Kidney tubule cell (primary cell): Measurements from ENCODE around the gene GNG12.

ENCODE experiments used
- DNase-seq: peaks from one replicate; pipeline ENCODE4 v3.0.0-alpha.2; 2018; ENCODE audit warnings: low spot score

Gene GNG12

DNA sequence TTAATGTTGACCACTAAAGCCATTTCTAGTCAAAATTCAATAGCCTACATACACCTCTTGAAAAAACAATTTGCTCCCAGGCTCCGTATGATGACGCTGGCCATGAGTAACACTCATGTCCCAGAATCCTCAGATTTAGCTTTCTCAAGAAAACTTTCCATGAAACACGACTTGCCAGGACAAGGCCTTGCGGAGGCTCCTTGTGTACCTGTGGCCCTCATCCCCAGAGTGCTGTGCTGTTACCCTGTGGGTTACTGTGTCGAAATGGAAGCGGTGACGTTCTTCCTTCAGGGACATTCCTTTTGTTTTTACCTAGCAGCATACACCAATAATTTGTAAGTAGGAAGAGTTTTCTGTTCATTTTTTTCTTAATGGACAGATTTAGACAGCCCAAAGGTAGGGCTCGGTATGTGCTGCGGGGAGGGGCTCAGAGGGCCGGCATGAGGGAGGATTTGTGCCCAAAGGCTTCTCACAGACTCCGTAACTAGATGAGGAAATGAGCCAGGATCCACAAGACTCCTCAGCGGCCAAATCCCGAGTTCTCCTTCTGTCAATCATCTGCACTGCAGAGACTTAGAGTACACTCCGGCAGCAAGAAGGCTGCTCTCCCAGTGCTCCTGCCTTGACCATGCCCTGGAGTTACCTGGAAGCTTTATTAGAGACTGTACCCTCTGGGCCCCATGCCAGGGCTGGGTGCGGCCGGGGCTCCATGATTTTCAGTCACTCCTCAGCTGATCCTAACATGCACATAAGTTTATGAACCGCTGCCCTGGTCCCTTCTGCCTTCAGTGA, 17.8 kb downstream of the GNG12 start:
- peak; percentile 61 for DNase-seq

DNA sequence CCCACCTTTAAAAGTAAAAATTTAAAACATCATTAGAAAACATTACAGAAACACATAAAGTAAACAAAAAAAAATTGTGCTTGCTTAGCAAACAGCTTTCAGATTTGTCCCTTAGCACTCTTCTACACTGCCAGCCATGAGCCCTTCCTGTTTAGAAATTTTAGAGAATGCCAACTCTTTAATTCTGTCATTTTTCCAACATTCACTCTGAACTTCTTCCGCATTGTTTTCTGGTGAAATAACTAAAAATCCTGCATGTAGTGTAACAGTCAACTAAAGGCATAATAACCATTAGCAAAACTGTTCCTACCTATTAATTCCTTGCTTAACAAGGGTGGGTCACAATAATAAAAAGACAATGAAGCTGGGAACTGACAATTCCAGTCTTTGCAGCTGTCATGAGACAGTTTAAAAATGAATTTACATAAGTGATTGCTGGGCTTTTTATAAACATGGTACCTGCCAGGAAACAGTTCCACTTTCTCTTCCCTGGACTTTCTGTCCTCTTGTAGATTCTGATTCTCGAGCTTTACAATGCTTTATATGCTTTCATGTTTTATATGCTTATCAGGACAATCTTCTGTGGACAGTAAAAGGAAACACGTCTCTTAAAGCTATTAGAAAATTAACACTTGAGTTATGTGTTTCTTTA, 19.0 kb downstream of the GNG12 start:
- DNase-seq, result peak; percentile 48

DNA sequence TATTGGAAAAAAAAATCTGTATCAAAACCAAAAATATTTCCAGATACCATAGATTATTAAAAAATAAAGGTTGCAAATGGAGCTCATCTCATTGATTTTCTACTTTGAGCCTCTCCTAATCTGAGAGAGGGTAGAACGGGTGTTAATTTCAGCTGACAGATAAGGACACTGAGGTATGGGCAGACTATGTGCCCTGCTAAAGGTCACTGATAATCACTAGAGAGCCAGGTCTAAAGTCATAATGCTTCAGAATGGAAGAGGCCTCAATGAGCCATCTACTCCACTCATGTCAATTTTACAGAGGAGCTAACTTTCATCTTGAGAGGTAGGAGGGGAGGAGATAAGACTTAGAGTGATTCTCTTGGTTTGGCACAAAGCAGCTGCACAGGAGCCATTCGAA, 21.0 kb downstream of the GNG12 start:
- DNase-seq, result no peak

DNA sequence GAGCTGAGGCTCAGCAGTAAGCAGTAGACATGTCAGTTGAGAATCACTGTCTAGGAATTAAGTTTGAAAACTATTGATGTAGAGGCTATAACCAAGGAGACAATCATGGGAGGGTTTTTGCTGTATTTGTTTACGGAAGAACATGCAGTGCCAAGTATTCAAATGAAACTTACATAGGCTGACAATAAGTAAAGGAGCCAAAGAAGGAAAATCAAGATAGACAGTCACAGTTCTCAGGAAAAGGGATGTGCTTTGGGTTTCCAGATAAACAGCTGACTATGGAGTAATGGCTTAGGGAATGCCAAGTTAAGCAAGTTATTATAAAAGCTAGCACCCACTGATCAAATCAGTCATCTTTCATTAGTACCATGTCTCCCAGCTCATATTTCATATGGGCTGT, 21.5 kb downstream of the GNG12 start:
- DNase-seq, result no peak

DNA sequence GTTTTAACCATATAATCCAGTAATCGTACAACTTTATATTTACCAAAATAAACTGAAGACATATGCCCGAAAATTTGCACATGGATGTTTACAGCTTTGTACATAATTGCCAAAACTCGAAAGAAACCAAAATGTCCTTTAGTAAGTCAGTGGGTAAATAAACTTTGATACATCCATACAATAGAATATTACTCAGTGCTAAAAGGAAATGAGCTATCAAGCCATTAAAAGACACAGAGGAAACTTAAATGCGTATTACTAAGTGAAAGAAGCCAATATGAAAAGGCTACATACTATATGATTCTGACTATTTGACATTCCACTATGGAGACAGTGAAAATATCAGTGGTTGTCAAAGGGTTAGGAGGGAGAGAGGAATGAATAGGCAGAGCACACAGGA, 23.4 kb downstream of the GNG12 start:
- no peak for DNase-seq

DNA sequence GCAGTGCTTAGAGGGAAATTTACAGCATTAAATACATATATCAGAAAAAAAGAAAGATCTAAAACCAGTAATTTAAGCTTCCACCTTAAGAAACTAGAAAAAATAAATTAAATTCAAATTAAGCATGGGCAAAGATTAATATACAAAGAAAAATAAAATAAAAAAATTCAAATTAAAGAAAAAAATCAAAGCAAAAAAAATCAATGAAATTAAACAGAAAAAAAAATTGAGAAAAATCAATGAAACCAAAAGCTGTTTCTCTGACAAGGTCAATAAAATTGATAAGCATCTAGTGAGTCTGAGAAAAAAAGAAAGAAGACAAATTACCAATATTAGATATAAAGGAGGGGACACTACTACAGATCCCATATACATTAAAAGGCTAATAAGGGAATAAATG, 26.0 kb downstream of the GNG12 start:
- DNase-seq, result no peak

DNA sequence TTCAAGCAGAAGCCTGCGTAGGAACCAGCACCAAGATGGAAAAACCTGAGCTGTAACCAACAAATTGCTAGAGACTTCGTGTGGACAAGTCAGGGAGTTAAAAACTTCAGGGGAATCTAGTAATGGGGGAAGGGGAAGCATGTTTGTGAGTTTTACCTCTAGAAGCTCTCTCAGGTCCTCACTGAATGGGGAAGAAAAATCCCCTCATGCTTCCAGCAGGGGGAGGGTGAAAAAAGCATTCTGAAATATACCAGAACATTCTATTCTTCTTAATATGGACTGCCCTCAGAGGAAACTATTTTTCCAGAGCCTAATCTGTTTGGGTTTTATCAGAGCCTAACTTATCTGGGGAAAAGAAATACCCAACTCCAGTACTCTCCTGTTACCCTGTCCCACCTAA, 28.6 kb downstream of the GNG12 start:
- DNase-seq, result no peak

DNA sequence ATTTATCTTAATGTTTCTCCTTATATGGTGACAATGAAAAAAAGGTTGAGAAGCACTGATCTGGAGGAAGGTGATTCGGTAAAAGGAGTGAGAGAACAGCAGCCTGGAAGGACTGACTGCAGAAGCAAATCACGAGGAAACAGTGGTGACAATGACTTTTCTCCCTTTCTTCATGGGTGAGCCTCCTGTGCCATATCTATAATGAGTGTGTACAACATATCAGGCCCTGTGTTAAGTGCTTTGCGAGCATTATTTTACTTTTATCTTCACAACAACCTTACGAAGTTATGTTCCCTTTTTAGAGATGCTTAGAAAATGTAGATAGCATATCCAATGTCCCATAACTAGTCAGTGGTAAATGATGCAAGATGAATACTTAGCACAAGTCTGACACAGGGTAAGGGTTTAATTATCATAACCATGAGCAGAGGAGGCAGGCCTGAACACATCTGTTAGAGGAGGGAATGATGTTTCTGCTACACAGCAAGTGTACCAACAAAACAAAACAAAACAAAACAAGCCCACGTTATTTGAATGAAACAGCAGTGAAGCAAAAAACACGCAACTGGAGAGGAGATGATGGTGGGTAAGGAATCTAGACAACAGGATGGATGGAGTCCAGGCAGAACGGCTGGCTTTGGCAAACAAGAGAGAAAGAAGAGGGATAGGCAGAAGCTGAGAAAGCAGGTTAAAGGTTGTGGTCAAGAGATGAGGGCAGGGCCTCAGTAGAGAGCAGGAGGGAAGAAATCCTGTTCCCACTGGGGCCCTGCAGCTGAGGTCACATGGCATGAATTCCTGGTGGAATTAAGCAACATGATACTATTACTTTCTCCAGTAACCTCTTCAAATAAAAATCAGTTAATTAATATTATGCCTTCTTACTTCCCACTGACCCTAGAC, 29.6 kb downstream of the GNG12 start:
- DNase-seq, result peak; percentile 38

DNA sequence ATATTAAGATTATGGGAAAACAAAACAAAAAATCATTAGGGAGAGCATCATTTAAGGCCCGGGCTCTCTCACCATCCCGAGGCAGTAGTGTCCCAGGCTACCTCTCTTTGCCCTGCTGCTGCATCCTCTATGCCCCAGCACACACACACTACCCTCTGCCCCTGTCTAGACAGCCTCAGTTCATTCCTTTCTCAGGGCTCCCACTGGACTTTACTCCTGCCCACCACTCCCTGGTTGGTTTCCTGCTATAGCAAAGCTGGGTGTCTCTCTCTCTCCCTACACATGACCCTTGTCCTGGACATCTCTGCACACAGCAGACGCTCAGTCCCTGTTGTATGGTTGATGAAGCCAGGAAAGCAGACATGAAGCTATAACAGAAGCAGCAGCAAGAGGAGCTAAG, 30.7 kb downstream of the GNG12 start:
- peak; percentile 42 for DNase-seq

DNA sequence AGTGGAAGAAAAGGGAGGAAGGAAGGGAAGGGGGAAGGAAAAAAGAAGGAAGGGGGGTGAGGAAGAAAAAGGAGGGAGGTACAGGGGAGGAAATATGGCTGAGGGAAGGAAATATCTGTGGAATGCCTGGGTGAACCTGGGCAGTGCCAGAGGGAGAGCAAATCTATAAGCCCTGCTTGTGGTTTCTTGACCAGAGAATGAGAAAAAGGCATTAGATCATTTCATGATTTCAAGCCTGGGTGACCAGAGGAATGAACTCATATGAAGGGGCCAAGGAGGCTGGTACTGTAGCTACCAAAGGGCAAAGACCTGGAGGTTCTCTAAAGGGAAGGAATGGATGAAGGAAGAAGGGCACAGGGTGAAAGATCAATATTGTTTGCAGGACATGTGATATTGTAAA, 31.4 kb downstream of the GNG12 start:
- peak; percentile 96 for DNase-seq

DNA sequence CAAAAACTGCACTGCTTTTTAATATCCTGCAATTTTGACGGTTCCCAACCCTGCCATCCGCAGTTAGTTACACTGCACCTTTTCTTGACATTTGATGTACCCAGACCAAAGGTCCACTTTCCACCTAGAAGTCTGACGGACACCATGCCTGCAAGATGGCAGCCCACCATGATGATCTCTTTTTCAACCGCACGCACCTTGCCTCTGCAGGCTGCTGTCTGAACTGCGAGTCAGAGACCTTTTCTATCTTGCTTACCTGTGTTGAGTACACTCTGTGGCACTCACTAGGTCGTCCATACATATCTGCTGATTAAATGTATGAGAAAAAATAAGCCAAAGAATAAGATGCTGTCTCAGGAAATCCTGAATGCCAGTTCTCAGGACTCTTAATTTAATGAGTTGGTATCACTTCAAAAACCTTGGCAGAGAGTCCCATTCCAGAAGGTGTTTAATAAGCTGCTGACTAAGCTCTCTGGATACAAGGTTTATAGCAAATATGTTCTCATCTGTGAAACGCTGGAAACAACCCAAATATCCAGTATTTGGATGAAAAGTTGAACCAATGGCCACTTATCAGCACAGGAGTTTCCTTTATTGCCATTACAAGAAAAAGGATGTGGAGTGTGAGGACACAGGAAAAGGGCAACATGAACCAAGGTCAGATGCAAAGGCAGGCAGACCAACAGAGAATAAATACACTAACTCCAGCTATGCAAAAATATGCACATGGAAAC, 37.9 kb downstream of the GNG12 start:
- DNase-seq, result no peak

DNA sequence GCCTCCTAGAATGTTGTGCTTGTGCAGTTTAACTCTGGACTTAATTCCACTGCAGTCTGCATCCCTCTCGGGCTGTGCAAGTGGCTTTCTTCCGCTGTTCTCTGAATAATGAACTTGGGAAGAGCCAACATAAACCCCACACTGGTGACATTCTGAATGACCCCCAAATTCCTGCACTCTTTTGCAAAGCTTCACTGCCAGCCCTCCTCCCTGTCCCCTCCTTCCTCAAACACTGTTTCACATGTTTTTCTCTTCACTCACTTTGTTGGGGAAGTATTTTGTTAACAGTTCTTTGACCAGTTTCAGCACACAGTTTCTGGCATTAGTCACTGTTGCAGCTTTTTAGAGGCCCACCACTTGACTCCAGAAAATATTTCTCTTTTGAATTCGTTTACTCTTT, 39.7 kb downstream of the GNG12 start:
- peak; percentile 67 for DNase-seq

DNA sequence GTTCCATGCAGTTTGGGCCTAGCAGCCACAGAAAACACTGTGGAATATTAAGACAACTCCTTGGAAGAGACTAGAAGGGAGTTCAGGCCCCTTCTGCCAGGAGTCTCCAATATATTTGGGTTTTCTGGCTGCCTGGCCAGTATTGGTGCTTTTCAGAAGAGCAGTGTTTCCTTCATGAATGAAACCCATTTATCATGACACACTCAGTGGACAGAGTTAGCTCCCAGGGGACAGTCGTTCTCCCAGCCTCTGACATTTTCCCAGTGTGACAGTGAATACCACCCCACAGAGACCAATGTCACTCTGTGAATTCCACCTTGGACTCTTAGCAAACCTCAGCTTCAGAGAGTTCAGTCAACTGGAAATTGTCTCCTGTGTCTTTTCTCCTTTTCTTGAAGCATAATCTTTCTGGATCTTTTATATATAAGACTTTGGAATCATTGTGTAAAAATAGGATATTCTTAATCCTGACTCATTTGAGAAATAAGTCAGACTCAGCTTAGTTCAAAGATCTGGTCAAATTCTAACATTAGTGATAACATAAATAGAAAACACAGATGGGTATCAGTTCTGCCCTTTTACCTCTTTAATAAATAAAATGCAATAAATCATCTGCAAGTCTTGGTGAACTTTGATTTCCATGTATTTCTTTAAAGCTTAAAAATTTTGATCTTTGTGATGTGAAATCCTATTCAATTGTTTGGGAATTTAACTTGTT, 40.4 kb downstream of the GNG12 start:
- peak; percentile 46 for DNase-seq

DNA sequence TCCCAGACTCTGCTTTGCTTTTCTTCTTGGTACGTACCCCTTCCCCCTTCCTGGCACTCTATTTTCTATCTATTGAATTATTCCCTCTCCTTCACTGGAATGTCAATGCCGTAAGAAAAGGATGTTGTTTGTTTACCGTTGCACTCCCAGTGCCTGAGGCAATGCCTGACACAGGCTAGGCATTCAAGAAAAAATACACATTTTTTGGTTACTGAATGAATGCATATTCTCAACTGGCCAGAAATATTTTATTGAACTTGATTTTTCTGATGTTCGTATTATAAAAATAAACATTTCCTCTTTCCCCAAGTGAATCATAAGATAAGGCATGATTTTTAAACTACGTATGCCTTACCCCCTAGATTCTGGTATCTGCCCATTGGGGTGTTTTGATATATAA, 41.2 kb downstream of the GNG12 start:
- no peak for DNase-seq

DNA sequence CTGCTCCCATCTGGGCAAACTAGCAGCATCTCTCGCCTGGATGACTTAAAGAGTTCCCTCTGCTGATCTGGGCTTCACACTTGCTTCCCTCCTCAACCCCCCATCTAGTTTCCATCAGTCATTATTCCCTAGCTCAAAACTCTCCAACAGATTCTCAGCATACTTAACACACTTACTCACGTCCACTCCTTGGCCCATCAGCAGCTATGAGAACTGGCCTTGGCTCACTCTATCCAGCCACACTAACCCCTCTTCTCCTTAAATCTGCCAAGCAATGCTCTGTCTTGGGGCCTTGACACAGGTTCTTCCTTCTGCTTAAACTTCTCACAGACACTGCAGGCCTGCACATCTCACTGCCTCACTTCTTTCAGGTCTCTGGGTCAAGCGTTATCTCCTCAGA, 41.6 kb downstream of the GNG12 start:
- DNase-seq, result peak; percentile 96

DNA sequence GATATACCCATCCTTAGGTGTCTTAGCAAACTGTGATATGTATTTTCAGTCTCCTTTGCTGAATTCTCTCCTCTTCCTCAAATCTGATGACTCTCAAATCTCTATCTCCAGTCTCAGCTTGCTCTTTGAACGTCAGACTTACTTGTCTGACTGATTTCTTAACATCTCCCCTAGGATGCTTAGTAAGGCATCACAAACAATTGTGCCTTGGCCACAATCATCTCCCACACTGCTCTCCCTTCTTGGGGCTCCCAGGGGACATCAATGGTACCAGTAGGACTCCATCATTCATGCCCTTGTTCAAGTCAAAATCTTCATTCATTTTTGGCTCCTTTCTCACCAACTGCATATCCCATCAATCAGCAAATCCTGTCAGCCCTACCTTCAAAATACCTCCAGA, 42.0 kb downstream of the GNG12 start:
- no peak for DNase-seq

DNA sequence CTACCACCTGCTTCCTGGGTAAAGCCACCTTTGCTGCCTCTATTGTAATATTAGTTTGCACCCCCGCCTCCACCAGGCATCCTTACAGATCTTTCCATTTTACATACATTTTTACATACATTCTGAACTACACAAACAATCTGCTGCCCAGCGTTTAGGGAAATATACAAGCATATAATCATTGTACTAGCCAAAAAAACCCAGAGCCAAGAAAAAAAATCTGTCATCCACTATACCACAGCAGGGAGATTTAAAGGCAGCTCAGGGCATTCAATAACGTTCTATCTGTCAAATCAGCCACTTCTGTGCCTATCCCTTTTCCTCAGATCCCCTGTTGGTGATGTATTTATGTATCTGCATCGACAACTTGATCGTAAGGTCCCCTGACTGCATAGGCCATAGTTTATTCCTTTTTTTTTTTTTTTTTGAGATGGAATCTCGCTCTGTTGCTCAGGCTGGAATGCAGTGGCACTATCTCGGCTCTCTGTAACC, 43.0 kb downstream of the GNG12 start:
- DNase-seq, result no peak

DNA sequence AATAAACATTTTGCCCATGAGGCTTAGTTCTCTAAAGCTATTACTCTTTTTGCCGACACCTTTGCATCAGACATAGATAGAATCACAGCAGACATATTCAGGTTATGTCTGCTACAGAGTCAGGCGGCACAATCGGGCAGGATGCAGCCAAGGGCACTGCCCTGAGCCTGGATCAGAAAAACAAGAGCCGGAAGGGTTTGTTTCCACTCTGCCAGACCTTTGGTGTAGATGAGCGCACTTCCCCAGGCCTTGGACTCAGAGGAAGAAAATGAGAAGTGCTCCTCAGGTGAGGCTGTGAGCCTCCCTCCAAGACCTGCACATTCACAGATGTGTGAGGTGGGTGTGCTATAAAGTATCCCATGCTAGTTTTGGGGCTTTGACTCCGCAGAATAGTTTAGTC, 43.7 kb downstream of the GNG12 start:
- DNase-seq, result no peak

DNA sequence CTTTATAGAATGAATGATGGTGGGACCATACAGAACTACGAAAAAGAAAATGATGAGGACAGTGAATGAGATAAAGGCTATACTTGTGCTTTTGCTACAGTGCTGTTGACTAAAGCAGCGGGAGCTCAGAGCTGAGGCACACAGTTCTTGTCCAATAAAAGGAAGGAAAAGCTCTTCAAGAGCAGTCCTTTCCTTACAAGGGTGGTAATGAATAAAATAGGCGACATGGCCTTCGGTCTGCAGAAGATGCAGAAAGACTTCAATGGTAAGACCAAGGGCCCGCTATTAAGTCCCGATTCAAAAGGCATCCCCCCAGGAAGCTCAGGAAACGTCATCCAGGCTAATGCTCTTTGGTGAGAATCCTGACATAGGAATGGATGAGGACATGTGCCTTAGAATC, 44.4 kb downstream of the GNG12 start:
- DNase-seq, result no peak

DNA sequence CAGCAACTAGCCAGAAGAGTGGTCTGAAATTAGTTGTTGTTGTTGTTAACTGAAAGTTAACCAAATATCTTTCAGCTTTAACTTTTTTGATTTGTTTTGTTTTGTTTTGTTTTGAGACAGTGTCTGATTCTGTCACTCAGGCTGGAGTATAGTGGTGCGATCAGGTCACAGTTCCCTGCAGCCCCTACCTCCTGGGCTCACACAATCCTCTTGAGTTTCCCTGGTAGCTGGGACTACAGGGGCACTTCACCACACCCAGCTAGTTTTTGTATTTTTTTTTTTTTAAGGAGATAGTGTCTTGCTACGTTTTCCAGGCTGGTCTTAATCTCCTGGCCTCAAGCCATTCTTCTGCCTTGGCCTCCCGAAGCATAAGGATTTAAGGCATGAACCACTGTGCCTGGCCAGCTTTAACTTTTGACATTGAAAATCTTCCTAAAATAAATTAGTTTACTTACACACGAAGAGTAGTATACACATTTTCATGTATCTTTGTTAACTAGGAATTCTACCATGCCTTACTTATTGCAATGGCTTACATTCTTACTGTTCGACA, 45.0 kb downstream of the GNG12 start:
- no peak for DNase-seq

DNA sequence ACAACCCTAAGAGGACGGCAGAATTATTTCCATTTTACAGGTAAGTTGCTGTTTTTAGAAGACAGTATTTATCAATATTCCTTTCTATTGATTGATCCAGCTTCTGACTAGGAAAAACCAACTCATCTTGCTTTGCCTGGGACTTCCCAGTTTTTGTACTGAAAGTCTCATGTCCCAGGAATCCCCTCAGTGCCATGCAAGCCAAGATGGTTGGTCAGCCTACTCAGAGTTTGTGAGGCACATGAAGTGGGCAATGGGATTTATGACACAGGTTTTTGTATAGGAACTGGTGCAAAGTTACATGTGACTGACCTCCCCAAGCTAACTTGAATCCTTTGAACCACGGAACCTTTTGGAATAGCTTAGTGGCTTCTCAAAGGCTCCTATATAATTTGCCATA, 45.5 kb downstream of the GNG12 start:
- peak; percentile 31 for DNase-seq
